Activated CD4-positive, alpha-beta T cell treated with anti-CD3 and anti-CD28 coated beads for 1 hour (primary cell): ENCODE results near the gene ALX3.
A peak's percentile ranks its signal among the peaks of the same experiment; 100 is the strongest.
"Not testable (repeated sequence)": the region's sequence is repeated elsewhere in the genome, so short reads cannot be mapped to it uniquely, and the experiment has no call there.

Source experiments
- DNase-seq: peaks from one replicate; pipeline ENCODE4 v3.0.0-alpha.2; 2020

The ALX3 gene

DNA sequence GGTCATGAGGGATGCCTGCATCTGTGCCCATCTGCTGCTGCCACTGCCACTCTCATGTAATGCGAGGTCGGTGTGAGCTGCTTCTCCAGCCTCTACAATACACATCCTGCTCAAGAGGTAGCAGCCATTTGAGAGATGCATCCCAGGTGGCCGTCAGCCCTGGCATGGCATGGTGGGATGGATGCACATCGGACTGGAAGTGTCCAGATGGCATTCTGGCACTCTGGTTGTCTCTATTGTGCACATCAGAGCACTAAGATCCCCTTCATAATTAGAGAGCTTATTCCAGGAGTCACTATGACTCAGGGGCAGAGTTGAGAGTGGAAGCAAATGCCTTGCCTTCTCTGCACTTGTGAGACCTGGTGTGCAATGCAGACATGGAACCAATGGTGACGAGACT, 32.2 kb downstream of the ALX3 start:
- no peak for DNase-seq

- DNase-seq = no peak
Measured at GRCh38 chr1:110035236-110035752, 35.2 kb downstream of the ALX3 start.

DNA sequence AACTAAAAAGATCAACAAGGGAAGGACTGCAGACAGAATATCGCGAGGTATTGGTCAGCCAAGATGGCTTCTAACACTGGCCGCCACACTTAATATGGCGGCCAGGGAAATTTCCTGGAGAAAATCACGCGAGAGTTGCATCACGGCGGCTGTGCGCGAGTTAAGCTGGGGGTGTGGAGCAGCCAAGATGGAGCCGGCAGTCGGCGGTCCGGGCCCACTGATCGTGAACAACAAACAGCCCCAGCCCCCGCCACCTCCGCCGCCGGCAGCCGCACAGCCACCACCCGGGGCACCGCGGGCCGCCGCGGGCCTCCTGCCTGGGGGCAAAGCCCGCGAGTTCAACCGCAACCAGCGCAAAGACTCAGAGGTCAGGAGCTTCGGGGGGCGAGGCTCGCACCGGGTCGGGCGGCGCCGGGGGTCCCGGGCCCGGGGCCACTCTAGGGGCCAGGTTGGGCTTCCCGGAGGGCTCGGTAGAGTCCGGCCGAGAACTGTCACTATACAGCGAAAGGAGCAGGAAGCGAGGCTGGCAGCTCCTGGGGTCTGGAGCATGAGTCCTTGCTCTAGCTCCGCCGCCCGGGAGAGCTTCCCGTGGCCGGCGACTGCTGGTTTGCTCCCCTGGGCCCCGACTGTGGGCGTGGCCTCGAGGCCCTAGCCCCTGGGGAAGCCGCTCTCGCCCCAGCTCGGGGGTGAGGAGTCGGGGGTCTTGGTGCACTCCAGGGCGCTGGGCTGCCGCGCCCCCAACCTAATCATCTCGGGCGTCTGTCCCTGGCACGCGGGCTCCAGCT, 35.8 kb downstream of the ALX3 start, which contains the start of gene STRIP1:
TSS of gene STRIP1 (plus strand) at position 174 of the 785 bp plus-strand sequence. CDS start at position 188, 14 bp downstream.
- DNase-seq = peak; percentile 89

GRCh38 chr1:110034040-110034450, 36.4 kb downstream of the ALX3 start:
- DNase-seq = no peak

- DNase-seq = no peak
Measured at GRCh38 chr1:110033421-110033820, 37.1 kb downstream of the ALX3 start.

DNA sequence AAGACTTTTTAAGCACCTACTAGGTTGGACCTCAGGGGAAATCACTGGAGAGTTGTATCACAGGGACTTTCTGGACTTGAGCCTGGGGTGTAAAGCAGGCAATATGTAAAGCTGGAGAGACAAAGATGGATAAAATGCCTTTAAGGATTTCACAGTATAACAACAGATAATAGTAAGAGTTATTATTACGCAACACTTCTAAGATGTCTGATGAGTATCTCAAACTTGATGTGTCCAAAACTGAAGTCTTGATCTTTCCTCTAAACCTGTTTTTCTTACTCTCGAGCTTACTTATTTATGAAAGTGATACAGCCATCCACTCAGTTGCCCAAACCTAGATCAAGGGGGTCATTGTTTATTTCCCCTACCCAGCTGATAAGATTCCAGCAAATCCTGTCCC, 38.1 kb downstream of the ALX3 start:
- no peak for DNase-seq

GRCh38 chr1:110030687-110031086, 39.8 kb downstream of the ALX3 start:
- DNase-seq = not testable (repeated sequence)

GRCh38 chr1:110024613-110025012, 45.9 kb downstream of the ALX3 start:
- DNase-seq = no peak

- no peak for DNase-seq
Measured at GRCh38 chr1:110021285-110021684, 49.2 kb downstream of the ALX3 start.

DNA sequence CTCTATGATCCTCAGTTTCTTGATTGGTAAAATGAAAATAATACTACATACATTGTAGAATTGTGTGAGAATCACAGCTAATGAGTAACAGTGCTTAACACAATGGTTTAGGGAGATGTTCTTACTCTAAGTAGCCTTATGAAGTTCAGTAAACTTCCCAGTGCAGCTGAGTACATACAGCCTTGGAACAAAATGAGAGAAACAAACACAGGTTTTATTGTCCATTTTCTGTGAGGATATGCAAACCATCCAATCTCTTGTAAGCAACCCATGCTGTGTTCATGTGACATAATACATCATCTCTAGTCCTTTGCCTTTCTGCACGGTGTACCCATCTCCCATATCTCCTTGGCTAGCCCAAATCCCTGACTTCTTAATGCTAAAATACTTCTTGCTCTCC, 50.7 kb downstream of the ALX3 start:
- DNase-seq = no peak

DNA sequence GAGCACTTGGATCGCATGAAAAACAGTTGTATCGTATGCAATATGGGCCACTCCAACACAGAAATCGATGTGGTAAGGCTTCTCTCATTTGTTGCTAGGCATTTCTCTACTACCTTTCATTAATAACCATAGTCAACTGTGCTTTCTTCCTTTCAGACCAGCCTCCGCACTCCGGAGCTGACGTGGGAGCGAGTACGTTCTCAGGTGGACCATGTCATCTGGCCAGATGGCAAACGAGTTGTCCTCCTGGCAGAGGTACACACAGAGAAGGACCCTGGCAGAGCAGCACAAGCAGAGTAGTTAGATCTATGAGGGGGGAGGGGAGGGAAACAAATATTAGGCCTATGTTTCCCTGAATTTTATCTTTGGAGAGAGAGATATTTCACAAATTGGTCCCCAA, 52.1 kb downstream of the ALX3 start:
- no peak for DNase-seq

DNA sequence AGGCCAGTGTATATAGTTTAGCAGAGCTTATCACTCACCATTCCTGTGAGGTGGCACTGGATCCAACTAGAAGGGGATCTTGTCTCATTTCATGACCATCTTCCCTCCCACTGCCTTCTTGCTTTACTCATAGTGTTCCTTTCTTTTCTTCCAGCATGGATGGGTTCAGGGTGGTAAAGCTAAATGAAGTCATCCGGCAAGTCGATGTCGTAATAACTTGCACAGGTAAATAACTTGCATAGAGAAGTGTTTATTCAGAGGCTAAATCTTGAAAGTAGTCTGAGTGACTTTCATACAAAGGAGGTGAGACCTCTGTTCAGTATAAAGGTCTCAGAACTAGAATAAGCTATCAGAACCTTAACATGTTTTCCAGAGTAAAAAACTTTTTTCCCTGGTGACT, 52.7 kb downstream of the ALX3 start:
- no peak for DNase-seq

DNA sequence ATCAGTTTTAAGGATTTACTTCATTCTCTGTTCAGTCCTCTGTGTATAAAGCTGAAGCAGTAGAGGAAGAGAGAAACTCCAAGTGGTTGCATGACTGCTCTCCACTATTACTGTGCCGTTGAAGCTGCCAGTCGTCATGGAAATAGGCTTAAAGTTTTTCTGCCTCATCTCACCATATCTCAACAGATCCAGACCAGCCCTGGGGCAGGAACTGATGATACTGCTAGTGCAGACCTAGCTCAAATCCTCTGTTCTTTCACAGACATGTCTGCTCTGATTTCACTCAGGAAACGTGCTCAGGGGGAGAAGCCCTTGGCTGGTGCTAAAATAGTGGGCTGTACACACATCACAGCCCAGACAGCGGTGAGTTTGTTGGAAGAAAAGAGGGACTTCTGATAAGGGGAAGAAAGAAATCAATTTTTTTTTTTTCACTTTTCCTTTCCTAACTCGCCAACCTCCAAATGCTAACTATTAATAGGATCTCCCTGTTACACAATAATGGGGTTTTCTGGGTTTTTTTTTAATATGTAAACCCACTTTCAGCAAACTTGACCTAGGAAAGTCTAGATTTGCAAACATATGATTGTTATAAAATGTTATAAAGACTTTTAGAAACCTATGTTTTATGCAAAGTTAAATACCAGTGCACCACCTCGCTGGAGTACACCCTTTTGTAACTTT, 58.2 kb downstream of the ALX3 start:
- no peak for DNase-seq

DNA sequence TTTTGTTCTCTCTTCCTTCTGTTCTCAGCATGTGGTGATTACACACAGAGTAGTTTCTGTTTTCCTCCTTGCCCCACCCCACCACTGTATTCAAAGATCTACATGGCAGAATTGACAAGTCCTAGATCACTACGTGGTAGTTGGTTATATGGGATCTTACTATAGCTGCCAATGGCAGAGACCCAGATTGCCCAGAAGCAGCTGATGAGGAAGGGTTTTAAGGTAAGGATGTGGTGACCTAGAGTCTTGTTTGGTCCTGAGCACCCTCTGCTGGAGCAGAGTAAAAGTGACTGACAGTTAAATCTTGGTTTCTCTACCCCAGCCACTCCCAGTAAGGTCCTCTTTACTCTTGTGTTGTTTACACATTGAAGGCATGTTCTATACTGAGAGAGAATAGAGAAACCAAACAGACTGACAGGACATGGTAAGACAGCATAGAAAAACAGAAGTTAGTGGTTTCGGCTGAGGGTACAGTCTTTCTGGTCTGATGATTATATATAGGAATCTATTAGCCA, 58.9 kb downstream of the ALX3 start:
- DNase-seq = no peak
